ENCODE data around the gene SAMD4A.
"Not testable (repeated sequence)": the region's sequence is repeated elsewhere in the genome, so short reads cannot be mapped to it uniquely, and the experiment has no call there.

SAMD4A gene

GRCh38 chr14:54623279-54624004 is 56.5 kb downstream of the SAMD4A start:
- no peak for TF ChIP-seq TAF1 (IDR thresholded peaks at IDR 0.05; ENCODE audit: low read depth, low read length)
- TF ChIP-seq POLR2AphosphoS5 (IDR thresholded peaks at IDR 0.05; ENCODE audit: low read depth, low read length), result no peak
- no peak for TF ChIP-seq PAX5 (IDR thresholded peaks at IDR 0.05; ENCODE audit: insufficient read depth, low read length, severe bottlenecking)
- no peak for TF ChIP-seq POU2F2 (IDR thresholded peaks at IDR 0.05; ENCODE audit: low read depth, low read length)
- no peak for TF ChIP-seq POLR2A (IDR thresholded peaks at IDR 0.05; ENCODE audit: low read depth, low read length)
- TF ChIP-seq SPI1 (IDR thresholded peaks at IDR 0.05; ENCODE audit: low read depth, low read length), result no peak
- FAIRE-seq (no peak), DNase-seq (ENCODE audit: insufficient read length, low spot score) (no peak)

GRCh38 chr14:54624005-54624358 is 57.1 kb downstream of the SAMD4A start:
- FAIRE-seq; DNase-seq (ENCODE audit: insufficient read length, low spot score): not testable (repeated sequence)

GRCh38 chr14:54625112-54625511 is 58.2 kb downstream of the SAMD4A start:
- no peak for DNase-seq (ENCODE audit: insufficient read length, low spot score)
- no peak for FAIRE-seq
- TF ChIP-seq POLR2A (IDR thresholded peaks at IDR 0.05; ENCODE audit: low read depth, low read length) (no peak), PAX5 (IDR thresholded peaks at IDR 0.05; ENCODE audit: insufficient read depth, low read length, severe bottlenecking) (no peak), TAF1 (IDR thresholded peaks at IDR 0.05; ENCODE audit: low read depth, low read length) (no peak), SPI1 (IDR thresholded peaks at IDR 0.05; ENCODE audit: low read depth, low read length) (no peak), POU2F2 (IDR thresholded peaks at IDR 0.05; ENCODE audit: low read depth, low read length) (no peak), POLR2AphosphoS5 (IDR thresholded peaks at IDR 0.05; ENCODE audit: low read depth, low read length) (no peak)

GRCh38 chr14:54627219-54627539 is 60.3 kb downstream of the SAMD4A start:
- no peak for FAIRE-seq
- no peak for DNase-seq (ENCODE audit: insufficient read length, low spot score)
- TF ChIP-seq POLR2AphosphoS5 (IDR thresholded peaks at IDR 0.05; ENCODE audit: low read depth, low read length) (no peak), POU2F2 (IDR thresholded peaks at IDR 0.05; ENCODE audit: low read depth, low read length) (no peak), POLR2A (IDR thresholded peaks at IDR 0.05; ENCODE audit: low read depth, low read length) (no peak), PAX5 (IDR thresholded peaks at IDR 0.05; ENCODE audit: insufficient read depth, low read length, severe bottlenecking) (no peak), SPI1 (IDR thresholded peaks at IDR 0.05; ENCODE audit: low read depth, low read length) (no peak), TAF1 (IDR thresholded peaks at IDR 0.05; ENCODE audit: low read depth, low read length) (no peak)

- 0 out of 2 replicates have a peak, but pooled peaks have one; percentile 4 for TF ChIP-seq SPI1 (IDR thresholded peaks at IDR 0.05; ENCODE audit: low read depth, low read length)
- TF ChIP-seq POLR2A (IDR thresholded peaks at IDR 0.05; ENCODE audit: low read depth, low read length), result no peak
- FAIRE-seq (peak; percentile 80), DNase-seq (ENCODE audit: insufficient read length, low spot score) (peak; percentile 28)
Measured at GRCh38 chr14:54627540-54628363, 60.8 kb downstream of the SAMD4A start.

- DNase-seq (ENCODE audit: insufficient read length, low spot score), result no peak
- TF ChIP-seq POLR2AphosphoS5 (IDR thresholded peaks at IDR 0.05; ENCODE audit: low read depth, low read length) (no peak), POU2F2 (IDR thresholded peaks at IDR 0.05; ENCODE audit: low read depth, low read length) (no peak), POLR2A (IDR thresholded peaks at IDR 0.05; ENCODE audit: low read depth, low read length) (no peak), TAF1 (IDR thresholded peaks at IDR 0.05; ENCODE audit: low read depth, low read length) (no peak), PAX5 (IDR thresholded peaks at IDR 0.05; ENCODE audit: insufficient read depth, low read length, severe bottlenecking) (no peak), SPI1 (IDR thresholded peaks at IDR 0.05; ENCODE audit: low read depth, low read length) (no peak)
- FAIRE-seq, result no peak
Measured at GRCh38 chr14:54629183-54629582, 62.3 kb downstream of the SAMD4A start.

- TF ChIP-seq SPI1 (IDR thresholded peaks at IDR 0.05; ENCODE audit: low read depth, low read length) (no peak), POLR2AphosphoS5 (IDR thresholded peaks at IDR 0.05; ENCODE audit: low read depth, low read length) (no peak), POU2F2 (IDR thresholded peaks at IDR 0.05; ENCODE audit: low read depth, low read length) (no peak), PAX5 (IDR thresholded peaks at IDR 0.05; ENCODE audit: insufficient read depth, low read length, severe bottlenecking) (no peak), TAF1 (IDR thresholded peaks at IDR 0.05; ENCODE audit: low read depth, low read length) (no peak), POLR2A (IDR thresholded peaks at IDR 0.05; ENCODE audit: low read depth, low read length) (no peak)
- DNase-seq (ENCODE audit: insufficient read length, low spot score), result no peak
- FAIRE-seq, result no peak
Measured at GRCh38 chr14:54629635-54630360, 62.9 kb downstream of the SAMD4A start.

- DNase-seq (ENCODE audit: insufficient read length, low spot score) (no peak), FAIRE-seq (no peak)
- TF ChIP-seq PAX5 (IDR thresholded peaks at IDR 0.05; ENCODE audit: insufficient read depth, low read length, severe bottlenecking) (no peak), POU2F2 (IDR thresholded peaks at IDR 0.05; ENCODE audit: low read depth, low read length) (no peak), SPI1 (IDR thresholded peaks at IDR 0.05; ENCODE audit: low read depth, low read length) (no peak), TAF1 (IDR thresholded peaks at IDR 0.05; ENCODE audit: low read depth, low read length) (no peak), POLR2AphosphoS5 (IDR thresholded peaks at IDR 0.05; ENCODE audit: low read depth, low read length) (no peak), POLR2A (IDR thresholded peaks at IDR 0.05; ENCODE audit: low read depth, low read length) (no peak)
Measured at GRCh38 chr14:54631016-54631415, 64.1 kb downstream of the SAMD4A start.

GRCh38 chr14:54632452-54632851 is 65.5 kb downstream of the SAMD4A start:
- FAIRE-seq (no peak), DNase-seq (ENCODE audit: insufficient read length, low spot score) (no peak)
- TF ChIP-seq POU2F2 (IDR thresholded peaks at IDR 0.05; ENCODE audit: low read depth, low read length), result no peak
- TF ChIP-seq POLR2AphosphoS5 (IDR thresholded peaks at IDR 0.05; ENCODE audit: low read depth, low read length), result no peak
- no peak for TF ChIP-seq SPI1 (IDR thresholded peaks at IDR 0.05; ENCODE audit: low read depth, low read length)
- TF ChIP-seq PAX5 (IDR thresholded peaks at IDR 0.05; ENCODE audit: insufficient read depth, low read length, severe bottlenecking), result no peak
- TF ChIP-seq TAF1 (IDR thresholded peaks at IDR 0.05; ENCODE audit: low read depth, low read length), result no peak
- TF ChIP-seq POLR2A (IDR thresholded peaks at IDR 0.05; ENCODE audit: low read depth, low read length), result no peak

Data from GM12891 (cell line).